ENCODE data around the gene ZNF317.

- TF ChIP-seq CTCF (conservative IDR thresholded peaks at IDR 0.05; ENCODE audit: low read length) (no peak), EZH2phosphoT487 (IDR thresholded peaks at IDR 0.05; ENCODE audit: borderline replicate concordance, low read depth, low read length) (no peak)
Measured at GRCh38 chr19:9146882-9147281, 6.7 kb downstream of the ZNF317 start.
